Hematopoietic multipotent progenitor cell treated with erythropoietin and hydrocortisone succinate and interleukin-3 and kit ligand, for 4 days (in vitro differentiated cells): ENCODE data around the gene ACBD7.

ENCODE experiments used
- DNase-seq: peaks from one replicate; pipeline ENCODE4 v3.0.0-alpha.2; 2015

Gene ACBD7

DNA sequence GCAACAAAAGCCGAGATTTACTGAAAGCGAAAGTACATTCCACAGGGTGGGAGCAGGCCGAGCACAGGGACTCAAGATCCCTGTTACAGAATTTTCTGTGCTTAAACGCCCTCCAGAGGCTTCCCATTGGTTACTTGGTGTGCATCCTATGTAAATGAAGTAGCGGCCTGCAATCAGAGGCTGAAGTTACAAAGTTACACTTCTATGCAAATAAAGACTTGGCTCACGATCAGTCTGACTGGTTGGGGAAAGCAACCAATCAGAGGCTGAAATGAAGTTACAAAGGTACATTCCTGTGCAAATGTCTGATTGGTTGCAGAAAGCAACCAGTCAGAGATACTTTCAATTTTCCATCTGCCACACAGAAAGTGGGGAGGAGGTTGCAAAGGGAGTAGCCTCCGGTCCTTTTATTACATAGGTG, 4.1 kb downstream of the ACBD7 start:
- no peak for DNase-seq

- DNase-seq = no peak
Measured at GRCh38 chr10:15083674-15084501, 4.7 kb downstream of the ACBD7 start.

DNA sequence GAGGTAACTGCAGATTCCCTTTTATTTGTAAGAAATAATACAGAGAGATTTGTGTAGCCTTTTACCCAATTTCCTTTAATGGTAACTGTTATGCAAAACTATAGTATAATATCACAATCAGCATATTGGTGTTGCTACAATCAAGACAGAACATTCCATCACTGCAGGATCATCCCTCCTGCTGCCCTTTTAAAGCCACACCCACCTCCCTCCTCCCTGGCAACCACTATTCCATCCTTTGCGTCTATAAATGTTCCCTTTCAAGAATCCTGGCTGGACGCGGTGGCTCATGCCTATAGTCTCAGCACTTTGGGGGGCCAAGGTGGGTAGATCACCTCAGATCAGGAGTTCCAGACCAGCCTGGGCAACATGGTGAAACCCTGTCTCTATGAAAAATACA, 13.2 kb downstream of the ACBD7 start:
- DNase-seq = no peak

DNA sequence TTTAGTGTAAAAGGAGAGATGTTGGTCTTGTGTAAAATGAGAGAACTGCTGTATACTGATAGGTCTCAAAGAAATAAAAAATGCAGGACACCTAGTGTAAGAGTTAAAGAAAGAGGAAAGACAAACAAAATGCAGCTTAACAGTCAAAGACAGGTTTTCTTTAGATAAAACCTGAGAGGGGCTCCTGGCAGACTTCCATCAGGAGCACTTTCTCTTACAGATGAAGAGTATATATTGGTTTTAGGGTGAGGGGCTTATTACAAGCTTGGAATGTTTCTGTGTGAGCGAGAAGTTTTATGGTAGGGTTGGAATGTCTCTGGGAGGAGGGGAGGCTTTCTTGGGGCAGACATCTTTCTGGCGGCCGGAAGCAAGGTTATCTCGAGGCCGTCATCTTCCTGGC, 16.2 kb downstream of the ACBD7 start:
- no peak for DNase-seq

- DNase-seq = no peak
Measured at GRCh38 chr10:15069230-15069629, 19.3 kb downstream of the ACBD7 start.

DNA sequence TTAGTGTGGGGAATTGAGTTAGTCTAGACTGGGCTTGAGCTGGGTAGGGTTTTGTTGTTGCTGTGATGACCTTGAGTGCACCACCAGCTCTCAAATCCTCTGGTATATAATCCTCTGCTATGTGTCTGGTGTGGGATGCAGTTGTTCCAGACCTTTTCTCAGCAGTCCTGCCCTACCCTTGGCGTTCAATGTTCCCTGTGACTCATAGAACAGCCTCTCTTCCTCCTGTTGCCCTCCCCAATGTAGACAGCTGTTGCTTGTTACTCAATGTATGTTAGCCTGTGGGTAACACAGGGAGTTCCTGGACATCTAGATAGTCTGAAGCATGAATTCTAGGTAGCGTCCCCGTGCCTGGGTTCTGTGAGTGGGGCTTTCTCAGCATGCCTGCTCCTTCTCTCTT, 19.8 kb downstream of the ACBD7 start:
- DNase-seq = no peak

DNA sequence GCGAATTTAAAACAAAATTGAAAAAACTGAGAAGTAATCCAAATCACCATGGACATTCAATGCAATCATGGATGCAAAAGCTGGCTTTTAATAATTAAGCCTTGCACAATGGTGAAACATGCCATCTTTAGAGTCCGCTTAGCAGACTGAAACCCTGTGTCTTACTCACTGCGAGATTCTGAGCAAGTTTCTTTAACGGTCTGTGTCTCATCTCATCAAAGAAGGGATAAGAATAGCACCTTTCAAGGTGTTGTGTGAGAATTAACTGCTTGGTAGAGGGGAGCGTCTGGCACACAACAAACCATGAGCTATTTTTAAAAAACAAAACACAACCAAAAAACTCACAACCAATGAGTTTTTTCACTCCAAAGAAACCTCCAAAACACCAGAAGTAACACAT, 21.4 kb downstream of the ACBD7 start:
- no peak for DNase-seq

- DNase-seq = no peak
Measured at GRCh38 chr10:15060638-15061037, 27.9 kb downstream of the ACBD7 start.

- DNase-seq = no peak
Measured at GRCh38 chr10:15059914-15060313, 28.7 kb downstream of the ACBD7 start.

DNA sequence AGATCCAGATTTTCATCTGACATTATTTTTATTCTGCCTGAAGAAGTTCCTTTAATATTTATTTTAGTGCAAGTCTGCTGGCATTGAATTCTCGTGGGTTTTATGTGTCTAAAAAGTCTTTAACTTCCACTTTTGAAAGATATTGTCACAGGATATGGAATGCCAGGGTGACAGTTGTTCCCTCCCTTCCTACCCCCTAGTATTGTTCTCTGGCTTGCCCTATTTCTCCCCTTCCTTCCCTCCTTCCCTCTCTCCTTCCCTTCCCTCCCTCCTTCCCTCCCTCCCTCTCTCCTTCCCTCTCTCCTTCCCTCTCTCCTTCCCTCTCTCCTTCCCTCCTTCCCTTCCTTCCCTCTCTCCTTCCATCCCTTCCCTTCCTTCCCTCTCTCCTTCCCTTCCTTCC, 29.9 kb downstream of the ACBD7 start:
- DNase-seq = no peak

- no peak for DNase-seq
Measured at GRCh38 chr10:15053061-15053460, 35.5 kb downstream of the ACBD7 start.

- no peak for DNase-seq
Measured at GRCh38 chr10:15052121-15052520, 36.5 kb downstream of the ACBD7 start.

DNA sequence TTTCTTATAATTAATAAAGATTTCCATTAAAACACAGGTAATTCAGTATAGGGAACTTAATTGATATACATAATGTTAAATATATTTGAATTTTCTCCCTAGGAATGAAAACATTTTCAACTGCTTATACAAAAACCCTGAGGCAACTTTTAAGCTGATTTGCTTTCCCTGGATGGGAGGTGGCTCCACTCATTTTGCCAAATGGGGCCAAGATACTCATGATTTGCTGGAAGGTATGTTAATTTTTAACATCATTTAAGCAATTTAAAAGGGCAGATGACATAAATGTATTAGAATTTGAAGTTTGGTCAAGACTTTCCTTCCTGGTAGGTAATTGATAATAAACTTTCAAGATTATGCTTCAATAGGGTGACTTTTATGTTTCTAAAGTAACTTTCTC, 39.0 kb downstream of the ACBD7 start:
- no peak for DNase-seq

- DNase-seq = no peak
Measured at GRCh38 chr10:15046626-15047025, 42.0 kb downstream of the ACBD7 start.

DNA sequence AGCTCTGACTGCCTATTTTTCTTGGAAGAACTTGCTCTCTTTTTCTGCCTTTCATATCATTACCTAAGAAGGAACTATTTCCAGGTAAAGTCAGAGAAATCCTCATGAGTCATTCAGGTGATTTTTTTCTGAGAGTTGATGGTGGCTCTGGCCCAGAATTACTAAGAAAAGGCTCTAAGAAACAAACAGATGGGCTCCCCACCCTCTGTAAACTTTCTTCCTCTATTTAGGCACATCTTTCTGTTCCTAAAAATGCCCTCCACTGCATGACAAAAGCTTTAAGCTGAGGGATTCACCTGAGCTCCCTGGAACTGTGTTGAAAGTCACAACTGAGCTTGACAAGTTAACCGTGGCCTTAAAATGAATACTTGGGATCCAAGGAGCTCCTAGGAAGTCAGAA, 43.2 kb downstream of the ACBD7 start:
- no peak for DNase-seq

- DNase-seq = peak; percentile 18
Measured at GRCh38 chr10:15043674-15044073, 44.9 kb downstream of the ACBD7 start, which contains the start of gene OLAH. Gene OLAH (plus strand): TSS chr10:15043943. CDS start chr10:15047289, 3,346 bp downstream.

DNA sequence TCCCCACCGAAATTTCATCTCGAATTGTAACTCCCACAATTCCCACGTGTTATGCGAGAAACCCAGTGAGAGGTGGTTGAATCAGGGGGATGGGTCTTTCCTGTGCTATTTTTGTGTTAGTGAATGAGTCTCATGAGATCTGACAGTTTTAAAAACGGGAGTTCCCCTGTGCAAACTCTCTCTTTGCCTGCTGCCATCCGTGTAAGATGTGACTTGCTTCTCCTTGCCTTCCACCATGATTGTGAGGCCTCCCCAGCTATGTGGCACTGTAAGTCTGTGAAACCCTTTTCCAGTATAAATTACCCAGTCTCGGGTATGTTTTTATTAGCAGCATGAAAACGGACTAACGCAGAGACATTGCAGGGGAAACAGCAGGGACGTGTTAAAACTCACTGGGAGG, 50.2 kb downstream of the ACBD7 start:
- DNase-seq = no peak

DNA sequence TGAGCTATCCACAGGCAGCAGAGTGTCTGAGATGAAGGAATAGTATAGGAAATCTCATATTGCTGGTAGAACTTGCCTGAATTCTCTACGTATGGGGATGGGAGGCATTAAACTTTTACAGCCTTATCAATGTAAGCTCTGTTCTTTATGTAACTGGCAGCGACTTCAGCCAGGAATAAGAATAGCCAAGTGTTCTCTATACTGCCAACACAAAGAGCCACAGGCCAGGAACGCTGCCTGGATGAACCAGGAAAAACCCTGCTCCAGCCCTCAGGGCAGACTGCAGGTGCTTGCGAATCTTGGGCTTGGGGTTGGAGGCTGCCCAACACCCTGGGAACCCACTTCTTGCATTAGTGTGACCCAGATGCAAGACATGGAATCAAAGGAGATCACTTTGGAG, 50.9 kb downstream of the ACBD7 start:
- DNase-seq = no peak

DNA sequence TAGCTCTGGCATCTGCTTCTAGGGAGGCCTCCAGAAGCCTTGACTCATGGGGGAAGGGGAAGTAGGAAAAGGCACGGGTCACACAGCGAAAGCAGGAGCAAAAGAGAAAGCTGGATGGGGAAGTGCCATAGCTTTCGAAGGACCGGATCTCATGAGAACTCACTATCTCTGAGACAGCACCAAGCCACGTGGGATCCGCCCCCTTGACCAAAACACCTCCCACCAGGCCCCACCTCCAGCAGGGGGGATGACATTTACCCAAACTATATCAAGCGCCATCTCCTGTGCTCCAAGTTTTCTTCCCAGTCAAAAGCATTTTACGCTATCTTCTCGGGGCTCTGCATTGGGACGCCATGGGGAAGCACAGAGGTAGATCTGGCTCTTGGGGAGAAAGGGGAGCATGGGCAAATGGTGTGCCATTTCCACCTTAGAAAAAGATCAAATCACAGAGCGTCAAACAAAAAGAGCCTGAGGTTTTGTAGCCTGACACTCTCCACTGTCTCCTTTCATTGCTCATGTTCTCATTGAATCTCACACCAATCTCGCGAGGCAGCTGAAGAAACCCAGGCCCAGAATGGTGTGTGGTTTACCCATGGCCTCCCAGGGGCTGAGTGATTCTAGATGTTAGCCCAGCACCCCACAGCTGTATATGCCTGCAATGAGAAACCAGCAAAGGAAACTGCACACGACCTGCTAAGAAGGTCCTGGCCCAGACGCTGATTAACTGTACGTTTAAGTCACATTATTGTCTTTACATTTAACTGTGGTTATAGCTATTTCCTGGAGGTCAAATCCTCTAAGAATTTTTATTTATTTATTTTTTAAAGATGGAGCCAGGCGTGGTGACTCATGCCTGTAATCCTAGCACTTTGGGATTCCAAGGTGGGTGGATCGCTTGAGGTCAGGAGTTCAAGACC, 52.9 kb downstream of the ACBD7 start:
- peak; percentile 63 for DNase-seq

GRCh38 chr10:15027741-15028140, 60.8 kb downstream of the ACBD7 start:
- peak; percentile 48 for DNase-seq
